Measurements from ENCODE around the gene FAM81B. TPM values are rescaled to one million over a fixed set of nuclear protein-coding genes. Genes with fewer than 3 reads are reported as not detected.

The FAM81B gene
- total and polyA plus RNA-seq, 4 donors, result not detected

- no peaks in the 10 kb centered on the region for H3K27me3 ChIP-seq (ENCODE audit: control insufficient read depth in 4 of 4, insufficient read depth in 4 of 4, low read length in 3 of 4)
- H3K9ac ChIP-seq (ENCODE audit: low read depth in 1 of 2, low read length in 2 of 2), result no peak overlapping the region
- H3K4me3 ChIP-seq (ENCODE audit: low read depth in 1 of 3, low read length in 3 of 3), result no peak overlapping the region
- TF ChIP-seq ZBTB33 (IDR thresholded peaks at IDR 0.05) (no peak), ATF3 (IDR thresholded peaks at IDR 0.05) (no peak), SP1 (IDR thresholded peaks at IDR 0.05) (no peak), RXRA (IDR thresholded peaks at IDR 0.05) (no peak)
- H3K9me3 ChIP-seq (ENCODE audit: control insufficient read depth in 4 of 4, low read length in 3 of 4), result no peaks in the 10 kb centered on the region
- peaks cover 0 to 4% (median 0%) of the 10 kb centered on the region in 4 donors for H3K4me1 ChIP-seq (ENCODE audit: control insufficient read depth in 4 of 4, insufficient read depth in 4 of 4, low read length in 3 of 4)
- DNase-seq (ENCODE audit: low spot score), result no peak
- no peak overlapping the region for H3K27ac ChIP-seq (ENCODE audit: low read depth in 1 of 2, low read length in 2 of 2)
- no peaks in the 10 kb centered on the region for H3K36me3 ChIP-seq (ENCODE audit: control insufficient read depth in 4 of 4, insufficient read depth in 3 of 4, low read depth in 1 of 4, low read length in 3 of 4)
- 62% methylated on average over 10 of the region's 10 CpGs for WGBS
These were observed 49.7 kb downstream of the FAM81B start for GRCh38 chr5:95440825-95441224.

GRCh38 chr5:95441636-95442035 lies 50.5 kb downstream of the FAM81B start:
- TF ChIP-seq YY1 (IDR thresholded peaks at IDR 0.05), result no peak
- TF ChIP-seq CTCF (IDR thresholded peaks at IDR 0.05; ENCODE audit: low read depth, low read length, missing input control), result no peak
- no peak for TF ChIP-seq RXRA (IDR thresholded peaks at IDR 0.05)
- no peak for TF ChIP-seq RAD21 (IDR thresholded peaks at IDR 0.05)
- no peak for TF ChIP-seq MAX (IDR thresholded peaks at IDR 0.05)
- TF ChIP-seq FOXA1 (IDR thresholded peaks at IDR 0.05), result no peak
- no peak for TF ChIP-seq JUND (IDR thresholded peaks at IDR 0.05)
- TF ChIP-seq ATF3 (IDR thresholded peaks at IDR 0.05), result no peak
- TF ChIP-seq SP1 (IDR thresholded peaks at IDR 0.05), result no peak
- no peak for TF ChIP-seq EGR1 (IDR thresholded peaks at IDR 0.05; ENCODE audit: low read depth in 2 of 2)
- TF ChIP-seq ZBTB33 (IDR thresholded peaks at IDR 0.05), result no peak
- TF ChIP-seq HNF4A (conservative IDR thresholded peaks at IDR 0.05), result no peak
- TF ChIP-seq REST (IDR thresholded peaks at IDR 0.05), result no peak
- no peak for TF ChIP-seq GABPA (IDR thresholded peaks at IDR 0.05 in 1 of 2, conservative IDR thresholded peaks at IDR 0.05 in 1 of 2)
- TF ChIP-seq TAF1 (conservative IDR thresholded peaks at IDR 0.05), result no peak
- Histone ChIP-seq H3K9ac (ENCODE audit: low read depth in 1 of 2, low read length in 2 of 2) (no peak overlapping the region), H3K4me1 (ENCODE audit: control insufficient read depth in 4 of 4, insufficient read depth in 4 of 4, low read length in 3 of 4) (peaks cover 0 to 4% (median 0%) of the 10 kb centered on the region in 4 donors), H3K27ac (ENCODE audit: low read depth in 1 of 2, low read length in 2 of 2) (no peak overlapping the region), H3K27me3 (ENCODE audit: control insufficient read depth in 4 of 4, insufficient read depth in 4 of 4, low read length in 3 of 4) (no peaks in the 10 kb centered on the region), H3K36me3 (ENCODE audit: control insufficient read depth in 4 of 4, insufficient read depth in 3 of 4, low read depth in 1 of 4, low read length in 3 of 4) (no peaks in the 10 kb centered on the region), H3K4me3 (ENCODE audit: low read depth in 1 of 3, low read length in 3 of 3) (no peak overlapping the region), H3K9me3 (ENCODE audit: control insufficient read depth in 4 of 4, low read length in 3 of 4) (no peaks in the 10 kb centered on the region)
- DNase-seq (ENCODE audit: low spot score), result no peak
- 81% methylated on average over 2 of the region's 2 CpGs for WGBS
